Panc1 (cell line): ENCODE results near the gene MRPS27.

Experiments used
- TCF7L2 ChIP-seq: IDR thresholded peaks from 2 replicates; pipeline ENCODE4 v1.6.1; 2011; ENCODE audit warnings: mild to moderate bottlenecking, low read depth, low read length, inconsistent platforms
- TF ChIP-seq, protein P1 (sequence below): fragments of 450-650 bp; IDR thresholded peaks from 2 replicates; pipeline ENCODE4 v1.5.1; 2017; ENCODE audit warnings: mild to moderate bottlenecking

GRCh38 chr5:72184408-72184807 lies 135.6 kb downstream of the MRPS27 start:
- TF ChIP-seq, protein P1, sequence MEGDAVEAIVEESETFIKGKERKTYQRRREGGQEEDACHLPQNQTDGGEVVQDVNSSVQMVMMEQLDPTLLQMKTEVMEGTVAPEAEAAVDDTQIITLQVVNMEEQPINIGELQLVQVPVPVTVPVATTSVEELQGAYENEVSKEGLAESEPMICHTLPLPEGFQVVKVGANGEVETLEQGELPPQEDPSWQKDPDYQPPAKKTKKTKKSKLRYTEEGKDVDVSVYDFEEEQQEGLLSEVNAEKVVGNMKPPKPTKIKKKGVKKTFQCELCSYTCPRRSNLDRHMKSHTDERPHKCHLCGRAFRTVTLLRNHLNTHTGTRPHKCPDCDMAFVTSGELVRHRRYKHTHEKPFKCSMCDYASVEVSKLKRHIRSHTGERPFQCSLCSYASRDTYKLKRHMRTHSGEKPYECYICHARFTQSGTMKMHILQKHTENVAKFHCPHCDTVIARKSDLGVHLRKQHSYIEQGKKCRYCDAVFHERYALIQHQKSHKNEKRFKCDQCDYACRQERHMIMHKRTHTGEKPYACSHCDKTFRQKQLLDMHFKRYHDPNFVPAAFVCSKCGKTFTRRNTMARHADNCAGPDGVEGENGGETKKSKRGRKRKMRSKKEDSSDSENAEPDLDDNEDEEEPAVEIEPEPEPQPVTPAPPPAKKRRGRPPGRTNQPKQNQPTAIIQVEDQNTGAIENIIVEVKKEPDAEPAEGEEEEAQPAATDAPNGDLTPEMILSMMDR, result no peak
- TF ChIP-seq TCF7L2, result no peak
